HEK293 (cell line): Measurements from ENCODE around the gene TPD52L3.

Experiments
- CTCF ChIA-PET: fragments of 350-600 bp; formaldehyde crosslinking; extraction: SDS; loops from one replicate; lab custom pipeline; 2021; ENCODE audit warnings: antibody characterized with exemption; lab: Yijun Ruan, JAX
- POLR2A ChIA-PET: fragments of 300-600 bp; formaldehyde crosslinking; extraction: SDS; loops from one replicate; lab custom pipeline; 2020; ENCODE audit warnings: antibody characterized with exemption, inconsistent platforms; lab: Yijun Ruan, JAX
- H3K27ac ChIP-seq: fragments of 200-500 bp; sonication (Bioruptor generic); 2 replicates; pipeline ENCODE4 v1.5.1; 2014; ENCODE audit warnings: low read depth, low read length, control low read depth, inconsistent platforms; ENCODE audit errors: extremely low read depth
- H3K36me3 ChIP-seq, 2 experiments: fragments of 200-500 bp in 1 of 2; sonication (Bioruptor generic) in 1 of 2; 1 replicate in 1 of 2; 2 replicates in 1 of 2; pipeline ENCODE4 v1.5.1; 2014 to 2017; ENCODE audit warnings: inconsistent platforms in 2 of 2, low read length in 2 of 2; ENCODE audit not compliant: control insufficient read depth in 2 of 2, insufficient read depth in 1 of 2
- H3K4me1 ChIP-seq: fragments of 200-500 bp; sonication (Bioruptor generic); 2 replicates; pipeline ENCODE4 v1.5.1; 2014; ENCODE audit warnings: mild to moderate bottlenecking, low read length, inconsistent platforms; ENCODE audit not compliant: control insufficient read depth, insufficient read depth
- H3K4me3 ChIP-seq: 2 replicates; pipeline ENCODE4 v1.5.1; 2011; ENCODE audit warnings: low read depth, mild to moderate bottlenecking, control low read depth, low read length, moderate library complexity
- H3K9me3 ChIP-seq: fragments of 200-500 bp; sonication (Bioruptor generic); 2 replicates; pipeline ENCODE4 v1.5.1; 2014; ENCODE audit warnings: low read depth, low read length, inconsistent platforms; ENCODE audit not compliant: control insufficient read depth, insufficient read depth
- ATF2 ChIP-seq: fragments of 450-650 bp; formaldehyde crosslinking; IDR thresholded peaks from 2 replicates; pipeline ENCODE4 v1.5.1; 2016; ENCODE audit warnings: missing biosample characterization, missing genetic modification characterization, low read depth
- GLIS1 ChIP-seq: fragments of 450-650 bp; formaldehyde crosslinking; IDR thresholded peaks from 2 replicates; pipeline ENCODE4 v1.5.1; 2016; ENCODE audit warnings: missing biosample characterization, missing genetic modification characterization
- PBX3 ChIP-seq: sonication (generic); formaldehyde crosslinking; IDR thresholded peaks from 2 replicates; pipeline ENCODE4 v1.8.1; 2022; ENCODE audit warnings: mild to moderate bottlenecking, moderate library complexity, missing genetic modification reagents
- SCRT1 ChIP-seq: fragments of 450-650 bp; formaldehyde crosslinking; IDR thresholded peaks from 2 replicates; pipeline ENCODE4 v1.5.1; 2016; ENCODE audit warnings: missing biosample characterization, missing genetic modification characterization, borderline replicate concordance
- SP2 ChIP-seq: fragments of 450-650 bp; formaldehyde crosslinking; IDR thresholded peaks from 2 replicates; pipeline ENCODE4 v1.5.1; 2016; ENCODE audit warnings: missing biosample characterization, missing genetic modification characterization
- ZFHX2 ChIP-seq: fragments of 450-650 bp; formaldehyde crosslinking; conservative IDR thresholded peaks from 2 replicates; pipeline ENCODE4 v1.5.1; 2016; ENCODE audit warnings: missing biosample characterization, missing genetic modification characterization
- ZNF10 ChIP-seq: fragments of 450-650 bp; formaldehyde crosslinking; IDR thresholded peaks from 2 replicates; pipeline ENCODE4 v1.5.1; 2017; ENCODE audit warnings: missing biosample characterization, missing genetic modification characterization
- ZNF148 ChIP-seq: fragments of 450-650 bp; formaldehyde crosslinking; IDR thresholded peaks from 2 replicates; pipeline ENCODE4 v1.5.0; 2017; ENCODE audit warnings: missing biosample characterization, missing genetic modification characterization, borderline replicate concordance
- ZNF157 ChIP-seq: fragments of 450-650 bp; formaldehyde crosslinking; IDR thresholded peaks from 2 replicates; pipeline ENCODE4 v1.5.1; 2016; ENCODE audit warnings: missing biosample characterization, missing genetic modification characterization
- ZNF274 ChIP-seq, 2 experiments: fragments of 200-500 bp in 1 of 2; fragments of 450-650 bp in 1 of 2; sonication (Bioruptor generic) in 1 of 2; formaldehyde crosslinking in 1 of 2; IDR thresholded peaks; 2 replicates each; pipeline versions ENCODE4 v1.5.1 to v1.6.1; 2014 to 2016; ENCODE audit warnings: borderline replicate concordance in 1 of 2, inconsistent platforms in 1 of 2, low read length in 1 of 2, missing biosample characterization in 1 of 2, missing genetic modification characterization in 1 of 2
- ZNF302 ChIP-seq: fragments of 450-650 bp; formaldehyde crosslinking; IDR thresholded peaks from 2 replicates; pipeline ENCODE4 v1.5.1; 2016; ENCODE audit warnings: missing biosample characterization, missing genetic modification characterization, low read depth
- ZNF341 ChIP-seq: fragments of 450-650 bp; formaldehyde crosslinking; IDR thresholded peaks from 2 replicates; pipeline ENCODE4; 2016; ENCODE audit warnings: low read depth, missing biosample characterization, missing genetic modification characterization
- ZNF423 ChIP-seq: fragments of 450-650 bp; formaldehyde crosslinking; IDR thresholded peaks from 2 replicates; pipeline ENCODE4 v1.5.1; 2016; ENCODE audit warnings: missing biosample characterization, missing genetic modification characterization
- ZNF600 ChIP-seq: fragments of 450-650 bp; formaldehyde crosslinking; IDR thresholded peaks from 2 replicates; pipeline ENCODE4 v1.5.1; 2016; ENCODE audit warnings: missing biosample characterization, missing genetic modification characterization

TPD52L3 gene

GRCh38 chr9:6328103-6328502, at the start of gene TPD52L3:
Gene TPD52L3 (plus strand): TSS chr9:6328375. CDS start chr9:6328596, 221 bp downstream.
- ChIA-PET CTCF (interaction anchor here (0.7 to 1.6 kb wide), 2 partner anchors 19 to 130 kb away, joined by 3 to 4 read pairs; no protein-coding TSS in a partner anchor), POLR2A (no interaction called here)
- TF ChIP-seq SCRT1 (tag by site-specific recombination) = no peak
- Histone ChIP-seq H3K9me3 (no peaks in the 10 kb centered on the region), H3K27ac (no peak within 1 kb of the TSS), H3K4me1 (no peaks in the 10 kb centered on the region), H3K36me3 (no peaks in the 10 kb centered on the region), H3K4me3 (no peak within 1 kb of the TSS)

- CTCF ChIA-PET = interaction anchor here (0.8 kb wide), 2 partner anchors 248 to 328 kb away, joined by 3 to 5 read pairs; no protein-coding TSS in a partner anchor
- no peak overlapping the region for H3K4me3 ChIP-seq
- no peaks in the 10 kb centered on the region for H3K9me3 ChIP-seq
- no peaks in the 10 kb centered on the region for H3K36me3 ChIP-seq
- H3K4me1 ChIP-seq = no peaks in the 10 kb centered on the region
- TF ChIP-seq ZNF157 (tag by site-specific recombination) (no peak), ZFHX2 (tag by site-specific recombination) (no peak)
- H3K27ac ChIP-seq = no peak overlapping the region
- POLR2A ChIA-PET = no interaction called here
Measured at GRCh38 chr9:6301858-6302257, 26.3 kb upstream of the TPD52L3 start.

GRCh38 chr9:6302417-6302816, 25.8 kb upstream of the TPD52L3 start:
- POLR2A ChIA-PET = no interaction called here
- H3K27ac ChIP-seq = no peak overlapping the region

GRCh38 chr9:6304232-6304631, 23.9 kb upstream of the TPD52L3 start:
- H3K27ac ChIP-seq = no peak overlapping the region
- ChIA-PET CTCF (interaction anchor here (0.7 to 2.9 kb wide), 2 partner anchors 107 to 266 kb away, joined by 3 to 38 read pairs; no protein-coding TSS in a partner anchor), POLR2A (no interaction called here)
- TF ChIP-seq PBX3 (CRISPR knock-in tag) (no peak), ZNF10 (peak; percentile 94), ATF2 (tag by site-specific recombination) (no peak)
- H3K36me3 ChIP-seq = no peaks in the 10 kb centered on the region
- H3K9me3 ChIP-seq = no peaks in the 10 kb centered on the region
- no peaks in the 10 kb centered on the region for H3K4me1 ChIP-seq
- no peak overlapping the region for H3K4me3 ChIP-seq

More at GRCh38 chr9:6302417-6302816, 25.8 kb upstream of the TPD52L3 start:
- no peaks in the 10 kb centered on the region for H3K36me3 ChIP-seq
- H3K9me3 ChIP-seq = no peaks in the 10 kb centered on the region
- TF ChIP-seq ZNF423 (tag by site-specific recombination) (no peak), ZNF341 (tag by site-specific recombination) (no peak), GLIS1 (no peak), ZNF148 (tag by site-specific recombination) (no peak), ZNF302 (tag by site-specific recombination) (no peak), ZNF274 (IDR thresholded peaks at IDR 0.05; ENCODE audit: low read length) (no peak), ZNF274 (tag by site-specific recombination; IDR thresholded peaks at IDR 0.05; ENCODE audit: borderline replicate concordance) (no peak), SP2 (tag by site-specific recombination) (no peak), ZNF600 (tag by site-specific recombination) (no peak)
- CTCF ChIA-PET = no interaction called here
- H3K4me1 ChIP-seq = no peaks in the 10 kb centered on the region
- no peak overlapping the region for H3K4me3 ChIP-seq
